ENCODE measurements around the gene BCAS4.
"Not testable (repeated sequence)": the region's sequence is repeated elsewhere in the genome, so short reads cannot be mapped to it uniquely, and the experiment has no call there.

Gene BCAS4

GRCh38 chr20:50792708-50793574, 1.9 kb upstream of the BCAS4 start:
- TF ChIP-seq CTCF (IDR thresholded peaks at IDR 0.05; ENCODE audit: low read depth, low read length, missing control alignments): no peak
- no peak overlapping the region for H3K4me3 ChIP-seq (ENCODE audit: low read depth, low read length)
- in situ Hi-C loops (cut with HindIII; ENCODE audit: low sequenced_read_pairs): no loop called here
- no peak for DNase-seq (ENCODE audit: low read depth)

- in situ Hi-C loops (cut with HindIII; ENCODE audit: low sequenced_read_pairs); H3K4me3 ChIP-seq (ENCODE audit: low read depth, low read length); DNase-seq (ENCODE audit: low read depth): not testable (repeated sequence)
- peak; percentile 51 for TF ChIP-seq CTCF (IDR thresholded peaks at IDR 0.05; ENCODE audit: low read depth, low read length, missing control alignments)
Measured at GRCh38 chr20:50793575-50794016, 1.3 kb upstream of the BCAS4 start.

GRCh38 chr20:50794181-50794845, 548 bp upstream of the BCAS4 start:
- peak overlapping the region; percentile 27 for H3K4me3 ChIP-seq (ENCODE audit: low read depth, low read length)
- no peak for TF ChIP-seq CTCF (IDR thresholded peaks at IDR 0.05; ENCODE audit: low read depth, low read length, missing control alignments)
- in situ Hi-C loops (cut with HindIII; ENCODE audit: low sequenced_read_pairs): no loop called here
- no peak for DNase-seq (ENCODE audit: low read depth)

GRCh38 chr20:50797142-50797541, 2.3 kb downstream of the BCAS4 start:
- no peak for DNase-seq (ENCODE audit: low read depth)
- no peak overlapping the region for H3K4me3 ChIP-seq (ENCODE audit: low read depth, low read length)
- in situ Hi-C loops (cut with HindIII; ENCODE audit: low sequenced_read_pairs): no loop called here
- TF ChIP-seq CTCF (IDR thresholded peaks at IDR 0.05; ENCODE audit: low read depth, low read length, missing control alignments): no peak

GRCh38 chr20:50798650-50799049, 3.8 kb downstream of the BCAS4 start:
- no peak for TF ChIP-seq CTCF (IDR thresholded peaks at IDR 0.05; ENCODE audit: low read depth, low read length, missing control alignments)
- no peak overlapping the region for H3K4me3 ChIP-seq (ENCODE audit: low read depth, low read length)
- no peak for DNase-seq (ENCODE audit: low read depth)
- in situ Hi-C loops (cut with HindIII; ENCODE audit: low sequenced_read_pairs): no loop called here

GRCh38 chr20:50799176-50799889, 4.5 kb downstream of the BCAS4 start:
- in situ Hi-C loops (cut with HindIII; ENCODE audit: low sequenced_read_pairs): no loop called here
- no peak overlapping the region for H3K4me3 ChIP-seq (ENCODE audit: low read depth, low read length)
- TF ChIP-seq CTCF (IDR thresholded peaks at IDR 0.05; ENCODE audit: low read depth, low read length, missing control alignments): no peak
- DNase-seq (ENCODE audit: low read depth): no peak
